ENCODE results near the gene EEA1. TPM values are rescaled to one million over a fixed set of nuclear protein-coding genes. Genes with fewer than 3 reads are reported as not detected.

The EEA1 gene
- polyA plus RNA-seq, 6 donors from 2014 or later = 2.0 to 16.0 (median 9.0) TPM

- Mint-ChIP-seq H3K4me3 (no peak overlapping the region), H3K27me3 (no peaks in the 10 kb centered on the region)
Measured at GRCh38 chr12:92860521-92860920, 68.6 kb downstream of the EEA1 start.

GRCh38 chr12:92859650-92860386 lies 69.3 kb downstream of the EEA1 start:
- Mint-ChIP-seq H3K9me3 (peaks cover 0 to 3% (median 0%) of the 10 kb centered on the region in 7 donors), H3K36me3 (peaks cover 23 to 35% of the 10 kb centered on the region in 2 donors), H3K27ac (peak overlapping the region in 1 of 6 donors; percentile 46), H3K27me3 (no peaks in the 10 kb centered on the region), H3K4me3 (no peak overlapping the region), H3K4me1 (peaks cover 5 to 10% (median 7%) of the 10 kb centered on the region in 3 donors)
- ATAC-seq (ENCODE audit: low read depth in 2 of 2) (no peak), DNase-seq (no peak)

More at GRCh38 chr12:92860521-92860920, 68.6 kb downstream of the EEA1 start:
- Mint-ChIP-seq H3K27ac (peak overlapping the region in 2 of 6 donors; percentile 35 to 64), H3K9me3 (peaks cover 0 to 3% (median 0%) of the 10 kb centered on the region in 7 donors), H3K4me1 (peaks cover 5 to 10% (median 7%) of the 10 kb centered on the region in 3 donors), H3K36me3 (peaks cover 23 to 35% of the 10 kb centered on the region in 2 donors)
- DNase-seq (no peak), ATAC-seq (ENCODE audit: low read depth in 2 of 2) (no peak)

GRCh38 chr12:92857818-92858217 lies 71.3 kb downstream of the EEA1 start:
- Mint-ChIP-seq H3K4me3 (no peak overlapping the region), H3K27me3 (no peaks in the 10 kb centered on the region), H3K36me3 (peaks cover 23 to 32% of the 10 kb centered on the region in 2 donors), H3K9me3 (peaks cover 0 to 3% (median 0%) of the 10 kb centered on the region in 7 donors), H3K4me1 (peaks cover 2 to 6% (median 5%) of the 10 kb centered on the region in 3 donors), H3K27ac (no peak overlapping the region)
- ATAC-seq (ENCODE audit: low read depth in 2 of 2) = no peak
- no peak for DNase-seq

- peaks cover 7 to 22% of the 10 kb centered on the region in 2 donors for H3K36me3 Mint-ChIP-seq
- no peak for DNase-seq
- H3K9me3 Mint-ChIP-seq = peaks cover 0 to 3% (median 0%) of the 10 kb centered on the region in 7 donors
- no peaks in the 10 kb centered on the region for H3K27me3 Mint-ChIP-seq
- no peak overlapping the region for H3K27ac Mint-ChIP-seq
- no peak overlapping the region for H3K4me3 Mint-ChIP-seq
- peaks cover 0 to 2% (median 0%) of the 10 kb centered on the region in 3 donors for H3K4me1 Mint-ChIP-seq
- ATAC-seq (ENCODE audit: low read depth in 2 of 2) = no peak
Measured at GRCh38 chr12:92854344-92854743, 74.8 kb downstream of the EEA1 start.

- ATAC-seq (ENCODE audit: low read depth in 2 of 2) (no peak), DNase-seq (no peak)
- H3K9me3 Mint-ChIP-seq = no peaks in the 10 kb centered on the region
- H3K27me3 Mint-ChIP-seq = no peaks in the 10 kb centered on the region
- H3K4me3 Mint-ChIP-seq = no peak overlapping the region
- no peaks in the 10 kb centered on the region for H3K4me1 Mint-ChIP-seq
- H3K36me3 Mint-ChIP-seq = peaks cover 0 to 16% of the 10 kb centered on the region in 2 donors
- no peak overlapping the region for H3K27ac Mint-ChIP-seq
Measured at GRCh38 chr12:92848740-92849139, 80.4 kb downstream of the EEA1 start.

- no peak overlapping the region for H3K27ac Mint-ChIP-seq
- H3K9me3 Mint-ChIP-seq = no peaks in the 10 kb centered on the region
Measured at GRCh38 chr12:92847368-92847767, 81.7 kb downstream of the EEA1 start.

GRCh38 chr12:92845329-92845728 lies 83.8 kb downstream of the EEA1 start:
- H3K9me3 Mint-ChIP-seq = no peaks in the 10 kb centered on the region
- DNase-seq = no peak
- H3K27me3 Mint-ChIP-seq = no peaks in the 10 kb centered on the region
- no peak overlapping the region for H3K27ac Mint-ChIP-seq
- ATAC-seq (ENCODE audit: low read depth in 2 of 2) = no peak
- H3K4me1 Mint-ChIP-seq = no peaks in the 10 kb centered on the region
- no peak overlapping the region for H3K4me3 Mint-ChIP-seq
- H3K36me3 Mint-ChIP-seq = peaks cover 0 to 25% of the 10 kb centered on the region in 2 donors

More at GRCh38 chr12:92847368-92847767, 81.7 kb downstream of the EEA1 start:
- no peak for DNase-seq
- Mint-ChIP-seq H3K36me3 (peaks cover 0 to 14% of the 10 kb centered on the region in 2 donors), H3K27me3 (no peaks in the 10 kb centered on the region), H3K4me1 (no peaks in the 10 kb centered on the region), H3K4me3 (no peak overlapping the region)
- no peak for ATAC-seq (ENCODE audit: low read depth in 2 of 2)

- Mint-ChIP-seq H3K9me3 (no peaks in the 10 kb centered on the region), H3K36me3 (peaks cover 0 to 22% of the 10 kb centered on the region in 2 donors), H3K4me3 (no peak overlapping the region), H3K4me1 (no peaks in the 10 kb centered on the region), H3K27ac (no peak overlapping the region), H3K27me3 (no peaks in the 10 kb centered on the region)
- ATAC-seq (ENCODE audit: low read depth in 2 of 2) = no peak
- no peak for DNase-seq
Measured at GRCh38 chr12:92844151-92844763, 84.8 kb downstream of the EEA1 start.

- Mint-ChIP-seq H3K4me3 (no peak overlapping the region), H3K27me3 (no peaks in the 10 kb centered on the region), H3K9me3 (no peaks in the 10 kb centered on the region), H3K27ac (peak overlapping the region in 1 of 6 donors; percentile 26), H3K36me3 (peaks cover 7 to 25% of the 10 kb centered on the region in 2 donors), H3K4me1 (no peaks in the 10 kb centered on the region)
- ATAC-seq (ENCODE audit: low read depth in 2 of 2) (no peak), DNase-seq (no peak)
Measured at GRCh38 chr12:92829686-92830282, 99.3 kb downstream of the EEA1 start.

GRCh38 chr12:92828565-92828964 lies 100.5 kb downstream of the EEA1 start:
- ATAC-seq (ENCODE audit: low read depth in 2 of 2) (no peak), DNase-seq (no peak)
- Mint-ChIP-seq H3K27me3 (no peaks in the 10 kb centered on the region), H3K9me3 (no peaks in the 10 kb centered on the region), H3K4me3 (no peak overlapping the region), H3K36me3 (peaks cover 7 to 20% of the 10 kb centered on the region in 2 donors), H3K27ac (peak overlapping the region in 1 of 6 donors; percentile 8), H3K4me1 (no peaks in the 10 kb centered on the region)

GRCh38 chr12:92827836-92828431 lies 101.2 kb downstream of the EEA1 start:
- peaks cover 7 to 18% of the 10 kb centered on the region in 2 donors for H3K36me3 Mint-ChIP-seq
- DNase-seq (peak; percentile 2), ATAC-seq (ENCODE audit: low read depth in 2 of 2) (no peak)
- H3K4me3 Mint-ChIP-seq = no peak overlapping the region
- no peaks in the 10 kb centered on the region for H3K4me1 Mint-ChIP-seq
- H3K27me3 Mint-ChIP-seq = no peaks in the 10 kb centered on the region
- H3K27ac Mint-ChIP-seq = peak overlapping the region in 2 of 6 donors; percentile 35 to 47
- no peaks in the 10 kb centered on the region for H3K9me3 Mint-ChIP-seq

- Mint-ChIP-seq H3K9me3 (no peaks in the 10 kb centered on the region), H3K36me3 (peaks cover 8 to 13% of the 10 kb centered on the region in 2 donors), H3K27me3 (no peaks in the 10 kb centered on the region), H3K27ac (no peak overlapping the region), H3K4me1 (no peaks in the 10 kb centered on the region), H3K4me3 (no peak overlapping the region)
- no peak for ATAC-seq (ENCODE audit: low read depth in 2 of 2)
- no peak for DNase-seq
Measured at GRCh38 chr12:92821142-92821541, 108.0 kb downstream of the EEA1 start.

- Mint-ChIP-seq H3K36me3 (peaks cover 16 to 43% of the 10 kb centered on the region in 2 donors), H3K4me1 (peaks cover 14 to 21% (median 17%) of the 10 kb centered on the region in 3 donors), H3K4me3 (no peak overlapping the region), H3K27ac (no peak overlapping the region), H3K27me3 (no peaks in the 10 kb centered on the region), H3K9me3 (no peaks in the 10 kb centered on the region)
- ATAC-seq (ENCODE audit: low read depth in 2 of 2) = no peak
- no peak for DNase-seq
Measured at GRCh38 chr12:92814584-92814983, 114.5 kb downstream of the EEA1 start.
